NCI-H2196 (cell line): ENCODE results near the gene INHBA.

Source experiments
- DNase-seq: peaks from one replicate; lab custom pipeline; 2025; ENCODE audit not compliant: unreplicated experiment; lab: John Stamatoyannopoulos, UW

The INHBA gene

DNA sequence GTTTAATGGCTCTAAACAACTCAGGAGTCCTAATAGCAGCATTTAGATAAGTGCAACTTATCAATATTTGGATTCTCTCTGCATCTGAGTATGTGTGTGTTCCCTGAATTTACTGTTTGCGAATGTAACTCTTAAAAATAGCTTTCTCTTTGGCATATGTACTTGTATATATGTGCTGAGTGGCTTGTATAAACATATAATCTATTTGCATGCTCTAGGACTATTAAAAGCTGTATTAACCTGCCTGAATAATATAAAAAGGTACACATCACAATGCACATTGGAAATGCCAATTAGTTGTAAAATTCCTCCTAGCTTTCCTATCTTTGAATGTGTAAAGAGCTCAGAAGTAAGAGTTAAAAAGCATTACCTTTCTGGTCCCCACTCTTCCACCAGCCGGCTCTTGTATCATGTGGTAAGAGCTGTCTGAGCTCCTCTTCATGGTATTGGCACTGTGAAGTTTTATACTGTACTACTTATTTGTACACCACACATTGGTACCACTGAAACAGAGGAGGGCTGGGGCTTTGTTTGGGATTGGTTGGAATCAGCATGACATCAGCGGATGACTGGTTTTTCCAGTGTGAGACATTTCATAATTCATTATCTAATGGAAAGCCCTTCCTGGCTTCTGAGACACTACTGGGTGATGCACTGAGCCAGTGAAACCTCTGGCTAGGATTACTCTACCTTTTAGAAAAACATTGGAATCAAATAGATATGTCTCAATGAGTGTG is at the start of gene INHBA:
TSS of gene INHBA (minus strand) at position 456 of the 737 bp plus-strand sequence. CDS start 2,716 bp downstream, outside the sequence.
- DNase-seq = no peak

DNA sequence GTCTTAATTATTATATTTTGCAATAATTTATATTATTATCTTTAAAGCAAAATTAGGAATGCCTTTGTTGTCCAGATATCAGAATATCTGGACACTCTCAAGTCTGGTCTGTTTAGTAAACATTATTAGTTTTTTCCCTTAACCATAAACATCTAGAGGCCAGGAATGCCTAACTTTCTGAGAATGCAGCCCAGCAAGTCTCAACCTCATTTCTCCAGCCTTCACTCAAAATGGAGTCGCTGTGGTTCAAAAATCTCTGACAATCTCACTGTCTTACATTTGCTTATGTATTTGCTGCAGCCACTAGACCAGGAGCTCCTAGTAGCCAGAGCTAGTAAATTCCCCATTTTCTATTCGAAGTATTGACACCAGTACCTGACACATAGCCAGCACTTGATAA is 49.7 kb upstream of the INHBA start:
- no peak for DNase-seq

DNA sequence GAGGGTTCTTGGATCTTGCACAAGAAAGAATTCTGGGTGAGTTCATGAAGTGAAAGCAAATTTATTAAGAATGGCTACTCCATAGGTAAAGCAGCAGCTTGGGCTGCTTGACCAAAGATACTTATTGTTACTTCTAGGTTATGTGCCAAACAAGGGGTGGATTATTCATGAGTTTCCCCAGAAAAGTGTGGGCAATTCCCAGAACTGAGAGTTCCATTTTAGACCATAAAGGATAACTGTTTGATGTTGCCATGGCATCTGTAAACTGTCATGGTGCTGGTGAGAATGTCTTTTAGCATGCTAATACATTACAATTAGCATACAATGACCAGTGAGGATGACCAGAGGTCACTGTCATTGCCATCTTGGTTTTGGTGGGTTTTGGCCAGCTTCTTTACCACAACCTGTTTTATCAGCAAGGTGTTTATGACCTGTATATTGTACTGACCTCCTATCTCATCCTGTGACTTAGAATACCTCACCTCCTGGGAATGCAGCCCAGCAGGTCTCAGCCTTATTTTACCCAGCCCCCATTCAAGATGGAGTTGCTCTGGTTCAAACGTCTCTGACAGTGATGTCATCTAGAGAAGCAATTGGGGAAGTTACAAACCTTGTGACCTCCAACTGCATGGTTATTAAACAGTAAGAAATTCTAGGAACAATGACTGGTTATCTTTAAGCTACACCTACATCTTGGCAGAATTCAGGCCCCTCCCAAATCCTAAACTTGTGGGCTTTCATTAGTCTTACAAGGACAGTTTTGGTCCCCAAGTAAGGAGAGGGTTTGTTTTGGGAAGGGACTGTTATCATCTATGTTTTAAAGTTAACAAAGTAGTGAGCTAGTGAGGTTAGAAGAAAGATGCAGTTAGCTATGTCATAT is 48.0 kb upstream of the INHBA start:
- no peak for DNase-seq

DNA sequence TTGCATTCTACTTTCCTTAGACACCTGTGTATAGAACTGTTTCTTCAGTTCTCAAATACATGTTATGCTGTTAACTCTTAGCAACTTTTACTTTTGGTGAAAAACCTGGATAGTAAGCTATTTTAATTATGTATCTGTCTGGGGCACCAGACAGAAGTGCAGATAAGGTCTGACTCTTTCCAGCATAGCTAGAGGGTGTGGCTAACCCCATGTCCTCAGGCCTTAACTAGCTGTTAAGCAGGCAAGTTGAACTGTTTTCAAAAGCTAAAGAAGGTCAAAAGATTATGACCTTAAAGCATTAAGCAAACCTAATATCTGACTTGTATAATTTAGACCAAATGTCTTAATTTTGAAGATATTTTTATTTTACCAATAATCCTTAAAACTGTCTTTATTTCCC is 45.1 kb upstream of the INHBA start:
- DNase-seq = no peak

DNA sequence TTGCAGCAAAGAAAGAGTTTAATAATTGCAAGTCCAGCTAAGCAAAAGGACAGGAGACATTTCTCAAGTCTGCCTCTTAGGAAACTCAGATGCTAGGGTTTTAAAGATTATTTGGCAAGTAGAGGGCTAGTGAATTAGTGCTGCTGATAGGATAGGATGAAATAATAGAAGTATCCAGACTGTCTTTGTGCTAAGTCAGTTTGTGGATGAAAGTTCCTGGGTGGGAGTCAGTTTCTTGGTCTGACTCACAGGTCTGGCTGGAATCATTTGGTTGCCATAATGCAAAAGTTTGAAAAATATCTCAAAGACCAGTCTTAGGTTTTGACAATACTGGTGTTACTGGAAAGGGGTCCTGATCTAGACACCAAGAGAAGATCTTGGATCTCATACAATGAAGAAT is 42.6 kb upstream of the INHBA start:
- DNase-seq = no peak

DNA sequence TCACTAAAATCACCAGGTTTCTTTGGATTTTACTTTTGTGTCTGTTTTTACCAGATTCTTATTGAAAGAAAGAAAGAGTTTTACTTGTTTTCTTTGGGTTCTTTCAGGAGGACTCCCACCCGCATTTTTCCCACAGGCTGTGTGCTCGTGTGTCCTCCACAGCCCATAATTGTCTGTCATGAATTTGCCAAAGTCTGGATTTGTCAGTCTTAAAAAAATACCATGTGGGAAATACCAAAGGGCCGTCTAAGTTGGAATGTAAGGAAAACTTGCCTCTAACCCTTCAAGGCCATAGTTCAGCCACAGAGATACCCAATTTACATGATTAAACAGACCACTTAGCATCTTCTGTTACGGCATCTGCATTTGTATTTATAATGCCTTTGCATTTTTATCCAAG is 41.3 kb upstream of the INHBA start:
- DNase-seq = no peak

DNA sequence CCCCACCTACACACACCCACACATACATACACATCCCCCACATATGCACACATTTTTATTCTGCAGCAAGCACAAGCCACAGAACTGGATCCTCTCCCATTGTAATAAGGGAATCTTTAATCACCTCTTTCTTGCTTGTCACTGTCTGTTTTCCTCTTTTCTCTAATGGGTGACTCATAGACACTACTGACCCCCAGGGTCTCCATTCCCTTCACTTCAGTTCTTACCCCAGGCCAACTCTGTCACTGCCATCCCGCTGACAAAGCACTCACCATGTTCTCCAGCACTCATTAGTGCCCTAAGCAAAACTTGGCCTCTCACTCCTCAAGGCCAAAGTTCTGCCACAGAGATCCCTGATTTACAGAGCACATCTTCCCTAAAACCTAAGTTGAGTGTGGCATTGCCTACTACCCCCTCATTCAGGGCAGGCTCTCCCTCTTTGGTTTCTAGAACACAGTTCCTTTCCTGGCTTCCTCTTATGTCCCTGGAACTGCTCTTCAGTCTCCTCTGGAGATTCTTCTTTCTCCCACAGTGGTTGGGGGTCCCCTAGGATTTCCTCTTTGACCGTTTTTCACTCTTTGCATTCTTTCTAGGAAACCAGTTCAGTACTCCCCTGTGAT is 39.6 kb upstream of the INHBA start:
- no peak for DNase-seq

DNA sequence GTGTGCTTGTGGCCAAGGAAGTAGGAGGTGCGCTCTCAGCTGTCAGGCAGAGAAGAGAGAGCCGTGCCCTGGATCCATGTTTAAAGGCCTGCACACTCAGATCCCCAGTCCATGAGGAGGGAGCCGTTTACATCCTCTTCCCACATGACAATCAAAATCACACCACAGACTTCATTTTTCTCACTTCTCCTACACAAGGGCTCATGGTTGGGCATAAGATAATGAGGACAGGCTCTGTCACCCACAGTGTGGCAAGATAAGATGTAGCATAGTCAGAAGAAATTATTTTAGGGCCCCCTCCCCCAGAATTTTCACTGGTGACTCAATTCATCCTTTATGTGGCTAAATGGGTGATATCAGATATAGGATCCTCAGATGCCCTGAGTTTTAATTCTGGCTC is 35.9 kb upstream of the INHBA start:
- no peak for DNase-seq

DNA sequence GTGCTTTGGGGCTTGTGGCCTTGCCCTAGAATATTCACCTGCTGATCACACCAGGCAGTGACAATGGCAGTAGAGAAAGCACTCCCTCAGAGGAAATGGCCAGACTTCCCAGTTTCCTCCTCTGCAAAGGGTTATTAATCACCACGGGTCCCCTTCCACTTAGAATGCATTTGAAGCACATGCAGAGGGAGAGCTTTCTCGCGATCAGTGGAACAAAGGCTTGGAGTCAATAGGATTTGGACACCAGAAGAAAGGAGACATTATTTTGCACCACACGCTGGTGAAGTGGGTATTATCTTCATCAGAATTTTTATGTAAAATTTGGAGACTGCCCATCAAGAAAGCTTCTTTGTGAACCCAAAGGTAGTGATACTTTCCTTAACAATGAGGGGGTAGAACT is 35.4 kb upstream of the INHBA start:
- DNase-seq = no peak

DNA sequence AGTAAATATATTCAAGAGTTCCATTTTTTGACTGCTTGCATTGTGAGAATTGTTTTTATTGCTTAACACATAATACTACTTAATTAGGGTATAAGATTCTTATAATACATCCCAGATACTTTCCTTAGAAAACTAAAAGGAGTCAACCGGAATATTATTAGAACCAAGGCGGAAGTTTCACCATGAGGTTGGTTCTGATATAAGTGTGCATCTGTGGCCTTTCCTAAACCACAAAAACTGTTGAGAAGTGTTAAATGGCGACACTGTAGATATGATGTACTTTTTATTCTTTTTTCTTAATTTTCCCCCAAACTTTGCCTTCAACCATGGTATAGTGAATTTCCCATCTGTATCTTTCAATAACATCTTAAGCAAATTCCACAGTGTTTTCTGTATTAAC is 32.3 kb upstream of the INHBA start:
- DNase-seq = no peak

DNA sequence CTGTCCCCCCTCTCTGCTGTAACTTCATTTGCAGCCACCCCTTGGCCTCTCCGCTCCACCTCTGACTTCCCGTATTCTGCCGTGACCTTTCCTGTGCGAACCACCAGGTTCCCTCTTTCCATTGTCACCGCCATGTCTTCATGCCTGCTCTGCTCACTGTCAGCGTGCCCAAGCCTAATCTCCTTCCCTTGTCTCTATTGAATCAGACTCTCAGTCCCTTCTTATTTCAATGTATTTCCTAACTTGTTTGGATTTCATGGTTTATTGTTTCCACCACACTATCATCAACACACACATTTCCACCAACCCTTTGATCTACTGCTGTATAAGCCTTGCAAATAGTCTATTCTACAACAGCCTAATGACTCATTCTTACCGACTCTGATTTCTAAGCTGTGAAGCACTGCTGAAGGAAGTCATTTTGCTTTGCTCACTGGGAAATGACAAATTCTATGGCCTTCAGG is 30.0 kb upstream of the INHBA start:
- DNase-seq = no peak

DNA sequence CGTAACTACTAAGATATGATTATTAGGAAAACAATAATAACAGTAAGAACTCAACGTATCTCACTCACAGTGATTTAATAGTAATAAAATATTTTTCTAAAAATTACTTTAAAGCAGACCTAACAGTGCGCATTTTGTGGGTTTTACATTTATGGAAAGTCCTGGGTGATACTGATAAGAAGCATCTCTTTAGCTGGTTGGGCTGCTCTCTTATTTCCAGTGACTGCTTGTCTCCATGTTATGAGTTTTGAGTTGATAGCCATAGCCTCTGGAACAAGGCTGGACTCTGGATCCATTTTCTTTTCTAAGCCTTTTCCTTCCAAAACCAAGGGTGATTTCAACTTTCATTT is 29.5 kb upstream of the INHBA start:
- DNase-seq = no peak

DNA sequence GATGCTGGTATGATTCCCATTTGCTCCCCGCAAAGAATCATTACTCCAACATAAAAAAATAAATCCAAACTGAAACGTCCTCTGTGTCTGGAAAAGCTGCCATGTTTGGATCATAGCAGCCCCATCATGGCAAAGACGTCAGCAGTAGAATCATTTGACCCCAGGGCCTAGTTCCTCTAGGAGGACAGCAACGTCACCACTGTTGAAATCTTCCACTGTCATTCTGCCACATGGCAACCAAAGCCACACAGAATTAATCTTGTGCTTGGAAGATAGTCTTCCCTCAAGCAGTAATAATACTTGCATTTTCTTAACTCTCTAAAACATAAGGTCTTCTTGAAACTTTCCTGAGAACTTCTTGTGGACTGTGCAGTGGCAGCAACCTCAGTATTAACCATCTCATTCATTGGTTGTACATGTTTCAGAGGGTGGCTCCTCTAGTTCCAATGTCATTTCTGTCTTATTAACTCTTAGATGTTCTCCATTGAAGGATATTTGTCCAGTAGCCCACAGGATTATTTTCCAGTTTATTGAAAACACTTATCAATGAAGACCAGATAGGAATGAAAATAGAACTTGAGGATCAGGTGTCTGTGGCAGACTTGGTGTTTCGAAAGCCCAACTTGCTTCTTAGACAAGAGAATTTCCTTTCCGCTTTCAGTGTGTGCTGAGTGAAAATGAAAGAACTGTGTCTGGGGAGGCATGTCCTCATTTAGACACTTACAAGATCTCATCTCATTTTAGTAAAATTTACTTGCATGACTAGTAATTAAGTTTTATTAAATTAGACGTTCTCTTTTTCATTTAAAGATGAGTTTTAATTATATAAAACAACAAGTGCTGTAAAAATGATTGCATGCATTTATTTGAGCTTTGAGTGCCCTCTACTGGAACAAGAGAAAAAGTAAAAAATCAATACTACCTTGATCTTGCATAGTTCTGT is 28.9 kb upstream of the INHBA start:
- no peak for DNase-seq

DNA sequence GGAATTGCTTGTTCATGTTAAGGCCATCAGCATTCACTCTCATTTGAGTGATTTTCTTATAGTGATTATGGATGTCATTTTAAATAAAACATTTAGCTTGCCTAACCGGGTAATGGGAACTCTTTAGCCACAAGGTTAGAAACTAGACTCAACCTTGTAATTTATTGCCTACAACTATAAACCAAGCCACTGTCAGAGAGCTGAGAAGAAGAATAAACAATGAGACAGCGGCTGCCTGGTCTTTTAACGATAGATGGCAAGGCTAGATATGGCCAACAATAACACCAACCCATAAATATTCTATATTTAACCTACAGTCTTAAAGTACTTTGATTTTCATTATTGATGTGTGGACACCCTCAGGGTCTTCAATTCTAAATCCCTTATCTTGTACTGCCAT is 27.8 kb upstream of the INHBA start:
- DNase-seq = no peak

DNA sequence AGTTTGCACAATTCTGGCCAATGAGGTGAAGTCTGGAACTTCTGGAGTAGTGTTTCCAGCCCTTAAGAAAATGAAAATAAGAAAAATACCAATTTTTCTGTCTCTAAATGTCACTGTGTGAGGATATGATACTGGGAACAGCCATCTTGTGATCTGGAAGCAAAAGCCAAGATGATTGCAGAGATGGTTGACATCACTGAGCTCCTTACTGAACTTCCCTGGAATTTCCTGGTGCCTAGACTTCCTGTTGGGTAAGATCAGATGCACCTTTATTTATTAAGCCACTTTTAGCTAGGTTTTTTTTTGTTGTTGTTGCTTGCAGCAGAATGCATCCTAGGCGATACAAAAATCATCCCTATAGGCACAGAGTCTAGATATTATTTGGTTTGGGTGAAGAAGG is 27.3 kb upstream of the INHBA start:
- no peak for DNase-seq

DNA sequence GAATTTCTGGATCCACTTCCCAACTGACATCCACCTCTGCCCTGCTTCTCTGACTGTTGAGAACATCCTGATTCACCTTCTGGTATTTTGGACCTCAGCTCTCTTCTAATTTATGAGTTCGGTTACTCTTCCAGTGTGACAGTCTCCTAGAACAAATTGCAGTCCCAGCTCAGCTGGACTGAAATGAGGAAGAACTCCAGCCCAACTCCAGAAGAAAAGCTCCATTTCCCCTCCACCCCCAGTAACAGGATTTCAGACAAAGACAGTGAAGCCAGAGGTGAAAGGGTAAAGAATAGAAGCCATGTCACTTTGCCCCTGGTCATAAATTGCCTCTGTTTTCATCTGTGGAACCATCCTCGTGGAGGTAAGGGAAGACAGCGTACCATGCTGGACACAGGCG is 26.2 kb upstream of the INHBA start:
- no peak for DNase-seq

DNA sequence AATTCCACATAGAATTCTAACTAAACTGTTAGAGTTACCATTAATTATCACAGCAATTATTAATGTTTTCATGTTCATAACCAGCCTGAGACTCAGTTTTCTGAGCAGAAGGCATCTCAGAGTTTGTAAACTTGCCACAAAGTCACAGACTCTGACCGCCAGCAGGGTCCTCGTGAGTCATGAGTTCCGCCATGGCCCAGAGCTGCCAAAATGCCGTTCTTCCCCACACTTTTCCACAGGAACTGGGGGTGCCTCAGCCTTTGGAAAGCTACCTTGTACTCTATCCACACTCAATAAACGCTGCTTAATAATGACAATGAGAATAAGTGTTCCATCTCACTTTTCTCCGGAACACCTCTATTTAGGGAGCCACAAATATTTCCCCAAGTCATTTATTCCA is 22.1 kb upstream of the INHBA start:
- no peak for DNase-seq

DNA sequence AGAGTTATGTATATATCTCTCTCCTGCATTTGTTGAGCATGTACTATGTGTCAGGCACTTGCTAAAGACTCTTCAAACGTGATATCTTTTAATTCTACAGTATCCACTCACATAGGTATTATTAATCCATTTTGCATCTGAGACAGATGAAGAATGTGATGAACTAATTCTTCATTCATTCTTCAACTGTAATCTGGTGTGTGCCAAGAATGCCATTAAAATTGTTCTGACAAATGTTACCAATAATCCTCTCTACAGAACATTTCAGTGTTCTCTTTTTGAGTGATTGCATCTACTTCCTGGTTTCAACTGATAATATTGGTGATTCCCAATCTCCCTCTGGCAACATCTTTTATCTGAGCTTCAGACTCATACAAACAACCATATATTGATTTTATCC is 18.0 kb upstream of the INHBA start:
- no peak for DNase-seq

DNA sequence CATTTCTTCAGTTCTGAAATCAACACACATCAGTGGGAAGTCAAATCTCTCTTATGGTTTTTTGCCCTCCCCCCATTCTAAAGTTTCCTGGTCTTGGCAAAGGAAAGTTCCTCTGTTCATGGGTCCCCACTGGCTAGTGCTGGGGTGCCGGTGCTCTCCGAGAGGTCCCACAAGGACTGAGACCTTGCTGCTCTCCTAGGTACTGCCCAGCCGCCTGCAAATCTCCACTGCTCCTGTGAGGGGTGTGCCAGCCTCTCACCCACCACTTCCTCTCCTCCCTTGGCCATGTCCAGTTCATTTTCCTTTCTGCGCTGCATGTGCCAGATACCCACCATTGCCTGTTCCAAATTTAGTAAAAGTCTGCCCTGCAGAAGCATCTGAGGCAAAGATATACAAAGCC is 17.2 kb upstream of the INHBA start:
- no peak for DNase-seq

DNA sequence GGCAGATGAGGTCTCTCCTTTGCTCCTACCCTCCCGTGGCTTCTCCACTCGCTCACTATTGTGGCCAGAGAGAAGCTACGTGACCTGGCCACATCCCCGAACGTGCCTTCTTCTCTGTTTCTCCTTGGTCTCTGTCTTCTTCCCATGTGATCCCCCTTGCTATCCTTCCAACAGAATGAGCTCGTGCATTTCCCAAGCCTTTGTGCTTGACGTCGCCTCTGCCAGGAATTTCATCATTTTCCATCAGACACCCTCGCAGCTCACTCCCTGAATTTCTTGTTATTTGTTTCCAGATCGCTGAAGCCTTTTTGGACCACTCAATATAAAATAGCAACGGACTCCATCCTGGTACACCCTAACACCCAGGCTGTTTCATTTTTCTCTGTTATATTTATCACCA is 13.8 kb upstream of the INHBA start:
- DNase-seq = no peak

DNA sequence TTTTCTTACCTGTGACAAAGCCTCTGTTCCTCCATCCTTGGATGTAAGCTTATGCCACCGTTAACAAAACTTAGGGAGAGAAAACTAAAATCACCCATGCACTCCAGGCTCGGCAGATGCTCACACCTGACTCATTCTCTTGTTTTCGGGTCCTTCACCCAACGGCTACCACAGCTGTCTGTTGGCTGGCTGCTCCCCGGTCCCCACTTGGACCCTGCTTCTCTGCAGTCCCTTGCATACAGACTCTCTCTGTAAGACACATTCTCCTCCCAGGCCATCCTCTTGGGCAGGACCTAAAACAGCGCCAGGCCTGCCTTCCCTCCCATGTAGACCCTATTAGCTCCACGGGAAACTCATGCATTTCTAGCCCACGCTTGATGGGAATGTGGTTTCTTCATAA is 12.1 kb upstream of the INHBA start:
- no peak for DNase-seq
